CD8-positive, alpha-beta memory T cell (primary cell): ENCODE results near the gene S100Z. TPM values are rescaled to one million over a fixed set of nuclear protein-coding genes. Genes with fewer than 3 reads are reported as not detected.
A peak's percentile ranks its signal among the peaks of the same experiment; 100 is the strongest.
"Not testable (repeated sequence)": the region's sequence is repeated elsewhere in the genome, so short reads cannot be mapped to it uniquely, and the experiment has no call there.

ENCODE experiments used
- CTCF ChIA-PET: fragments of 350-600 bp; sonication (Branson Sonifier 250); formaldehyde crosslinking; loops from one replicate; lab custom pipeline; 2021; ENCODE audit warnings: antibody characterized with exemption; lab: Charles Lee
- POLR2A ChIA-PET: fragments of 350-600 bp; sonication (Branson Sonifier 250); formaldehyde crosslinking; loops from one replicate; lab custom pipeline; 2021; ENCODE audit warnings: antibody characterized with exemption; lab: Charles Lee
- DNase-seq, 5 donors: peaks; one replicate each; pipeline versions ENCODE4 v3.0.0 to v3.0.0-alpha.2; 2020 to 2022; ENCODE audit warnings: mixed read lengths in 1 of 5
- H3K27ac ChIP-seq: one replicate; pipeline ENCODE4 v1.7.0; 2013; ENCODE audit warnings: low read depth, mild to moderate bottlenecking, low read length, moderate library complexity
- H3K27me3 ChIP-seq: 2 replicates; pipeline ENCODE4 v1.7.0; 2013; ENCODE audit warnings: low read length, mild to moderate bottlenecking; ENCODE audit not compliant: insufficient read depth, poor library complexity, severe bottlenecking
- H3K36me3 ChIP-seq: 2 replicates; pipeline ENCODE4 v1.7.0; 2013; ENCODE audit warnings: mild to moderate bottlenecking, low read length, moderate library complexity; ENCODE audit not compliant: insufficient read depth
- H3K4me1 ChIP-seq: 2 replicates; pipeline ENCODE4 v1.7.0; 2013; ENCODE audit warnings: mild to moderate bottlenecking, low read length, moderate library complexity; ENCODE audit not compliant: insufficient read depth
- H3K4me3 ChIP-seq: 2 replicates; pipeline ENCODE4 v1.7.0; 2013; ENCODE audit warnings: mild to moderate bottlenecking, low read length
- H3K9me3 ChIP-seq: 2 replicates; pipeline ENCODE4 v1.7.0; 2013; ENCODE audit warnings: mild to moderate bottlenecking, low read length
- H3K27ac Mint-ChIP-seq, 8 donors: one replicate each; pipeline ENCODE4 v1.8.0; 2020 to 2021; ENCODE audit warnings: mixed read lengths in 8 of 8, mild to moderate bottlenecking in 6 of 8, inconsistent platforms in 3 of 8, moderate library complexity in 3 of 8
- H3K27me3 Mint-ChIP-seq, 2 donors: one replicate each; pipeline ENCODE4 v1.8.0; 2020 to 2021; ENCODE audit warnings: mixed read lengths in 2 of 2, mild to moderate bottlenecking in 1 of 2, moderate library complexity in 1 of 2
- H3K36me3 Mint-ChIP-seq, 3 donors: one replicate each; pipeline ENCODE4 v1.8.0; 2020 to 2021; ENCODE audit warnings: mixed read lengths in 3 of 3, inconsistent platforms in 1 of 3, mild to moderate bottlenecking in 1 of 3
- H3K4me1 Mint-ChIP-seq, 3 donors: one replicate each; pipeline ENCODE4 v1.8.0; 2020 to 2021; ENCODE audit warnings: mixed read lengths in 3 of 3, inconsistent platforms in 1 of 3, mild to moderate bottlenecking in 1 of 3
- H3K4me3 Mint-ChIP-seq, 7 donors: one replicate each; pipeline ENCODE4 v1.8.0; 2020 to 2021; ENCODE audit warnings: mixed read lengths in 7 of 7, mild to moderate bottlenecking in 6 of 7, moderate library complexity in 4 of 7, inconsistent platforms in 2 of 7
- H3K9me3 Mint-ChIP-seq, 5 donors: one replicate each; pipeline ENCODE4 v1.8.0; 2020 to 2022; ENCODE audit warnings: mixed read lengths in 5 of 5, mild to moderate bottlenecking in 3 of 5, moderate library complexity in 2 of 5, inconsistent platforms in 1 of 5
- polyA plus RNA-seq: library from polyadenylated mRNA; unstranded; fragments of 300-500 nt; fragmentation: Illumina TruSeq; gene quantifications from one replicate; pipeline ENCODE4 v1.2.3, GENCODE V29; 2021
- total RNA-seq, 2 experiments: library from RNA; stranded (reverse); gene quantifications; one replicate each; pipeline ENCODE4 v1.2.3, GENCODE V29; 2021

Gene S100Z
- total and polyA plus RNA-seq, 3 experiments from 2014 or later: 0.48 TPM; not detected in 2

DNA sequence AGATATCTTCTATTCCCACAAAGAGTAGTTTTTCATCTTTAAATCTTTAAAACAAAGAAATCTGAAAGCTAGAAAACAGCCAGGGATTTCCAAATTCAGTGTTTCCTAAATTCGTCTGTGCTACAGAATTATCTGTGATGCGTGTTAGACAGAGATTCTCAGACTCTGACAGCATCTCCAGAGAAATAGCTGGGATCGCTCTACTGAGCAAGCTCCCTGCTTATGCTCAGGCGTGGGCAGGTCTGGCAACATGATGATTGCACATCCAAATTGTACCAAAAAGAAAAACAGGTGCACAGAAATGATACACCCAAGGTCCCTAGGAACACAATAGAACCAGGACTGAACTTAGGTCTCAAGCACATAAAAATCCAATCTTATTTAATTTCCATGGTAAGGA lies 80.3 kb downstream of the S100Z start:
- no peaks in the 10 kb centered on the region for H3K9me3 ChIP-seq
- H3K27me3 ChIP-seq: peaks cover 3% of the 10 kb centered on the region
- no peaks in the 10 kb centered on the region for H3K36me3 ChIP-seq
- Mint-ChIP-seq H3K4me3 (no peak overlapping the region), H3K27ac (no peak overlapping the region), H3K27me3 (peaks cover 10 to 53% of the 10 kb centered on the region in 2 donors), H3K36me3 (no peaks in the 10 kb centered on the region), H3K4me1 (no peaks in the 10 kb centered on the region), H3K9me3 (no peaks in the 10 kb centered on the region)
- no peak for DNase-seq
- POLR2A ChIA-PET: no interaction called here
- CTCF ChIA-PET: no interaction called here
- H3K4me1 ChIP-seq: no peaks in the 10 kb centered on the region
- H3K4me3 ChIP-seq: no peak overlapping the region
- H3K27ac ChIP-seq: no peak overlapping the region

- no peak overlapping the region for H3K4me3 Mint-ChIP-seq
- Histone ChIP-seq H3K4me3 (no peak overlapping the region), H3K36me3 (no peaks in the 10 kb centered on the region), H3K4me1 (no peaks in the 10 kb centered on the region), H3K27me3 (no peaks in the 10 kb centered on the region), H3K9me3 (no peaks in the 10 kb centered on the region), H3K27ac (no peak overlapping the region)
- peaks cover 0 to 2% (median 0%) of the 10 kb centered on the region in 5 donors for H3K9me3 Mint-ChIP-seq
- no peak for DNase-seq
- no peak overlapping the region for H3K27ac Mint-ChIP-seq
- no peaks in the 10 kb centered on the region for H3K4me1 Mint-ChIP-seq
- CTCF ChIA-PET: no interaction called here
- POLR2A ChIA-PET: no interaction called here
- no peaks in the 10 kb centered on the region for H3K36me3 Mint-ChIP-seq
- peaks cover 11 to 25% of the 10 kb centered on the region in 2 donors for H3K27me3 Mint-ChIP-seq
Observed at GRCh38 chr5:76938177-76938576, 88.4 kb downstream of the S100Z start.

GRCh38 chr5:76941000-76941399 lies 91.2 kb downstream of the S100Z start:
- H3K27me3 Mint-ChIP-seq: peaks cover 14 to 19% of the 10 kb centered on the region in 2 donors
- peak overlapping the region in 1 of 8 donors; percentile 1 for H3K27ac Mint-ChIP-seq
- H3K36me3 Mint-ChIP-seq: no peaks in the 10 kb centered on the region

GRCh38 chr5:76941442-76941841 lies 91.6 kb downstream of the S100Z start:
- no peaks in the 10 kb centered on the region for H3K4me1 Mint-ChIP-seq
- ChIA-PET CTCF (no interaction called here), POLR2A (no interaction called here)
- H3K4me3 ChIP-seq: no peak overlapping the region
- no peaks in the 10 kb centered on the region for H3K9me3 ChIP-seq
- peaks cover 0 to 2% (median 0%) of the 10 kb centered on the region in 5 donors for H3K9me3 Mint-ChIP-seq
- H3K4me1 ChIP-seq: no peaks in the 10 kb centered on the region
- no peak overlapping the region for H3K4me3 Mint-ChIP-seq
- no peaks in the 10 kb centered on the region for H3K36me3 Mint-ChIP-seq
- no peak for DNase-seq
- H3K27ac ChIP-seq: no peak overlapping the region
- peaks cover 14 to 23% of the 10 kb centered on the region in 2 donors for H3K27me3 Mint-ChIP-seq
- no peaks in the 10 kb centered on the region for H3K27me3 ChIP-seq
- peak overlapping the region in 1 of 8 donors; percentile 1 for H3K27ac Mint-ChIP-seq
- H3K36me3 ChIP-seq: no peaks in the 10 kb centered on the region

More at GRCh38 chr5:76941000-76941399, 91.2 kb downstream of the S100Z start:
- Mint-ChIP-seq H3K4me3 (no peak overlapping the region), H3K4me1 (no peaks in the 10 kb centered on the region), H3K9me3 (peaks cover 0 to 2% (median 0%) of the 10 kb centered on the region in 5 donors)
- Histone ChIP-seq H3K4me3 (no peak overlapping the region), H3K27ac (no peak overlapping the region), H3K9me3 (no peaks in the 10 kb centered on the region), H3K36me3 (no peaks in the 10 kb centered on the region), H3K4me1 (no peaks in the 10 kb centered on the region), H3K27me3 (no peaks in the 10 kb centered on the region)
- ChIA-PET POLR2A (no interaction called here), CTCF (no interaction called here)
- no peak for DNase-seq

- Mint-ChIP-seq H3K36me3 (no peaks in the 10 kb centered on the region), H3K9me3 (peaks cover 0 to 2% (median 0%) of the 10 kb centered on the region in 5 donors), H3K4me1 (no peaks in the 10 kb centered on the region), H3K27ac (no peak overlapping the region), H3K27me3 (peaks cover 13 to 33% of the 10 kb centered on the region in 2 donors), H3K4me3 (no peak overlapping the region)
- Histone ChIP-seq H3K9me3 (no peaks in the 10 kb centered on the region), H3K27me3 (no peaks in the 10 kb centered on the region), H3K4me3 (no peak overlapping the region), H3K4me1 (no peaks in the 10 kb centered on the region), H3K27ac (no peak overlapping the region), H3K36me3 (no peaks in the 10 kb centered on the region)
- ChIA-PET CTCF (no interaction called here), POLR2A (no interaction called here)
- DNase-seq: no peak
Observed at GRCh38 chr5:76942581-76942980, 92.8 kb downstream of the S100Z start.

DNA sequence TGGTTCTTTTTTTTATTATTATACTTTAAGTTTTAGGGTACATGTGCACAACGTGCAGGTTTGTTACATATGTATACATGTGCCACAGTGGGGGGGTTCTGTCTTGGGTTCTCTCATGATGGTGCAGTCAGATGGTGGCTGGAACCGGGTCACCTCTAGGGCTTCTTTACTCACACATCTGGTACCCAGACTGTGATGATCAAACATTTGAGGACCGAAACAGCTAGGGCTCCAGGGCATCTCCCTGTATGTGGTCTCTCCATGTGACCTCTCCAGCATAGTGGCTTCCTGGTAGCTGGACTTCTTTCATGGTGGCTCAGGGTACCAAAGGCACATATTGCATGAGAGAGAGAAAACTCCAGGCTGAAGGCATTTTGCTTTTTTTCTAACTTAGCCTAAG lies 93.2 kb downstream of the S100Z start:
- no peaks in the 10 kb centered on the region for H3K9me3 ChIP-seq
- ChIA-PET CTCF (no interaction called here), POLR2A (no interaction called here)
- H3K4me3 ChIP-seq: no peak overlapping the region
- Mint-ChIP-seq H3K4me3 (no peak overlapping the region), H3K36me3 (no peaks in the 10 kb centered on the region), H3K9me3 (no peaks in the 10 kb centered on the region), H3K4me1 (no peaks in the 10 kb centered on the region), H3K27ac (no peak overlapping the region), H3K27me3 (peaks cover 13 to 35% of the 10 kb centered on the region in 2 donors)
- H3K36me3 ChIP-seq: no peaks in the 10 kb centered on the region
- H3K27ac ChIP-seq: no peak overlapping the region
- no peaks in the 10 kb centered on the region for H3K4me1 ChIP-seq
- H3K27me3 ChIP-seq: no peaks in the 10 kb centered on the region
- DNase-seq: no peak

- Mint-ChIP-seq H3K4me1 (no peaks in the 10 kb centered on the region), H3K36me3 (no peaks in the 10 kb centered on the region), H3K4me3 (no peak overlapping the region), H3K27me3 (peaks cover 13 to 42% of the 10 kb centered on the region in 2 donors), H3K27ac (no peak overlapping the region), H3K9me3 (no peaks in the 10 kb centered on the region)
- POLR2A ChIA-PET: no interaction called here
- Histone ChIP-seq H3K9me3 (no peaks in the 10 kb centered on the region), H3K36me3 (no peaks in the 10 kb centered on the region), H3K27ac (no peak overlapping the region), H3K27me3 (no peaks in the 10 kb centered on the region), H3K4me3 (no peak overlapping the region), H3K4me1 (no peaks in the 10 kb centered on the region)
- DNase-seq: no peak
- CTCF ChIA-PET: no interaction called here
Observed at GRCh38 chr5:76944638-76945037, 94.8 kb downstream of the S100Z start.

DNA sequence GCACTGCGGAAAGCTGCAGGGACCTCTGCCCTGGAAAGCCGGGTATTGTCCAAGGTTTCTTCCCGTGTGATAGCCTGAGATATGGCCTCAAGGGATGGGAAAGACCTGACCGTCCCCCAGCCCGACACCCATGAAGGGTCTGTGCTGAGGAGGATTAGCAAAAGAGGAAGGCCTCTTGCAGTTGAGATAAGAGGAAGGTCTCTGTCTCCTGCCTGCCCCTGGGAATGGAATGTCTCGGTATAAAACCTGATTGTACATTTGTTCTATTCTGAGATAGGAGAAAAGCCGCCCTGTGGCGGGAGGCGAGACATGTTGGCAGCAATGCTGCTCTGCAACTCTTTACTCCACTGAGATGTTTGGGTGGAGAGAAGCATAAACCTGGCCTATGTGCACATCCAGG lies 95.4 kb downstream of the S100Z start:
- H3K9me3 Mint-ChIP-seq, POLR2A ChIA-PET, H3K36me3 Mint-ChIP-seq, H3K27me3 ChIP-seq, H3K36me3 ChIP-seq, H3K4me1 ChIP-seq, H3K4me3 ChIP-seq, H3K27ac ChIP-seq, H3K27ac Mint-ChIP-seq, CTCF ChIA-PET, H3K9me3 ChIP-seq, H3K4me1 Mint-ChIP-seq, DNase-seq, H3K4me3 Mint-ChIP-seq: not testable (repeated sequence)
- H3K27me3 Mint-ChIP-seq: peaks cover 11 to 43% of the 10 kb centered on the region in 2 donors

GRCh38 chr5:76946090-76946489 lies 96.3 kb downstream of the S100Z start:
- no peaks in the 10 kb centered on the region for H3K4me1 ChIP-seq
- Mint-ChIP-seq H3K27ac (no peak overlapping the region), H3K9me3 (no peaks in the 10 kb centered on the region), H3K27me3 (peaks cover 6 to 44% of the 10 kb centered on the region in 2 donors), H3K36me3 (no peaks in the 10 kb centered on the region), H3K4me3 (no peak overlapping the region), H3K4me1 (no peaks in the 10 kb centered on the region)
- POLR2A ChIA-PET: no interaction called here
- no peak for DNase-seq
- H3K36me3 ChIP-seq: no peaks in the 10 kb centered on the region
- no peaks in the 10 kb centered on the region for H3K27me3 ChIP-seq
- no peaks in the 10 kb centered on the region for H3K9me3 ChIP-seq
- CTCF ChIA-PET: no interaction called here
- H3K4me3 ChIP-seq: no peak overlapping the region
- no peak overlapping the region for H3K27ac ChIP-seq
